Muscle of leg (tissue), 11 donors: Measurements from ENCODE around the gene SMIM13. TPM values are rescaled to one million over a fixed set of nuclear protein-coding genes. Genes with fewer than 3 reads are reported as not detected.

Experiments
- DNase-seq: peaks from one replicate; pipeline ENCODE4 v3.0.0; 2013
- H3K27ac ChIP-seq: one replicate; pipeline ENCODE4 v1.5.1; 2013; ENCODE audit warnings: mild to moderate bottlenecking, low read length, control low read depth
- H3K27me3 ChIP-seq: one replicate; pipeline ENCODE4 v1.6.1; 2013; ENCODE audit warnings: low read length; ENCODE audit not compliant: control insufficient read depth, insufficient read depth
- H3K36me3 ChIP-seq: one replicate; pipeline ENCODE4 v1.6.1; 2013; ENCODE audit warnings: low read length; ENCODE audit not compliant: control insufficient read depth, insufficient read depth
- H3K4me1 ChIP-seq: one replicate; pipeline ENCODE4 v1.6.1; 2013; ENCODE audit warnings: low read length; ENCODE audit not compliant: control insufficient read depth, insufficient read depth
- H3K4me3 ChIP-seq: one replicate; pipeline ENCODE4 v1.5.1; 2013; ENCODE audit warnings: low read length, control low read depth
- H3K9me3 ChIP-seq: replicated peaks from 2 replicates; pipeline ENCODE4 v1.6.1; 2013; ENCODE audit warnings: low read depth, low read length; ENCODE audit not compliant: control insufficient read depth
- WGBS: methylation state at CpG from one replicate; pipeline ENCODE4 v1.1.5; 2013; ENCODE audit warnings: missing lambda C conversion rate; ENCODE audit not compliant: insufficient coverage; 5-methylcytosine and 5-hydroxymethylcytosine counted together
- polyA plus RNA-seq, 8 donors: library from polyadenylated mRNA; unstranded; fragments of 120-200 nt; gene quantifications; one replicate each; pipeline versions ENCODE4 v1.2.1 to v1.2.3, GENCODE V29; 2013; ENCODE audit warnings: inconsistent platforms in 1 of 8, low replicate concordance in 1 of 8; ENCODE audit not compliant: insufficient read length in 8 of 8, insufficient read depth in 1 of 8
- total RNA-seq: library from RNA; stranded (reverse); fragments of 120-200 nt; gene quantifications from one replicate; pipeline ENCODE4 v1.2.4, GENCODE V29; 2013

Gene SMIM13
- total and polyA plus RNA-seq, 9 donors: 6.6 to 13.5 (median 9.3) TPM

- no peaks in the 10 kb centered on the region for H3K36me3 ChIP-seq
- H3K27ac ChIP-seq: no peak overlapping the region
- 83% methylated on average over 3 of the region's 4 CpGs for WGBS
- DNase-seq: no peak
- no peaks in the 10 kb centered on the region for H3K4me1 ChIP-seq
- no peaks in the 10 kb centered on the region for H3K9me3 ChIP-seq
- H3K27me3 ChIP-seq: no peaks in the 10 kb centered on the region
- H3K4me3 ChIP-seq: no peak overlapping the region
Measured at GRCh38 chr6:11146117-11146826, 52.6 kb downstream of the SMIM13 start.

GRCh38 chr6:11149551-11149950 is 55.9 kb downstream of the SMIM13 start:
- Histone ChIP-seq H3K9me3 (no peaks in the 10 kb centered on the region), H3K27ac (no peak overlapping the region), H3K4me1 (no peaks in the 10 kb centered on the region), H3K36me3 (no peaks in the 10 kb centered on the region), H3K4me3 (no peak overlapping the region), H3K27me3 (no peaks in the 10 kb centered on the region)
- 86% methylated on average over 1 of the region's 3 CpGs for WGBS
- no peak for DNase-seq

DNA sequence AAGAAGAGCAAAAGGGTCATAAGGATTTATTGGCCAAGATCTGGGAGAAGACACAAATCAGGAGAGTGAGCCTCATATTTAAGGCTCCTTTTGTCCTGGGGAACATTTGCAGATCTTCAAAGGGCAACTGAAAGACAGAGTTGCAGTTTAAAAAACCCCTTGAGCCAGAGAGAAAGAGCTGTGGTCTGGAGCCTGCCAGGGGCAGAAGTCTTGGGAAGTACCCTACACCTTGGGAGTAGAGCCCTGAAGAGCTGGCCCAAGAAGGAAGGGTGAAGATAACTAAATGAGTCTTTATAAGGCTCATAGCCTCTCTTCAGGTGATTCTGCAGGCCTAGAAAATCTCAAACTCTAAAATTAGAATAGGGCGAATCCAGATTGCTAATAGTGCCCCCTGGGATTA is 57.9 kb downstream of the SMIM13 start:
- Histone ChIP-seq H3K9me3 (no peaks in the 10 kb centered on the region), H3K36me3 (no peaks in the 10 kb centered on the region), H3K27ac (no peak overlapping the region), H3K4me1 (no peaks in the 10 kb centered on the region), H3K4me3 (no peak overlapping the region), H3K27me3 (no peaks in the 10 kb centered on the region)
- no CpG with 5 or more reads among the region's 1 CpG for WGBS
- DNase-seq: no peak

GRCh38 chr6:11152581-11152980 is 58.9 kb downstream of the SMIM13 start:
- H3K27ac ChIP-seq: no peak overlapping the region
- no peak for DNase-seq
- no peaks in the 10 kb centered on the region for H3K9me3 ChIP-seq
- H3K36me3 ChIP-seq: no peaks in the 10 kb centered on the region
- H3K27me3 ChIP-seq: no peaks in the 10 kb centered on the region
- H3K4me1 ChIP-seq: no peaks in the 10 kb centered on the region
- H3K4me3 ChIP-seq: no peak overlapping the region

- Histone ChIP-seq H3K27me3 (no peaks in the 10 kb centered on the region), H3K9me3 (no peaks in the 10 kb centered on the region), H3K4me3 (no peak overlapping the region), H3K36me3 (no peaks in the 10 kb centered on the region), H3K4me1 (no peaks in the 10 kb centered on the region), H3K27ac (no peak overlapping the region)
- DNase-seq: no peak
- 100% methylated on average over 1 of the region's 6 CpGs for WGBS
Measured at GRCh38 chr6:11153447-11153846, 59.8 kb downstream of the SMIM13 start.

DNA sequence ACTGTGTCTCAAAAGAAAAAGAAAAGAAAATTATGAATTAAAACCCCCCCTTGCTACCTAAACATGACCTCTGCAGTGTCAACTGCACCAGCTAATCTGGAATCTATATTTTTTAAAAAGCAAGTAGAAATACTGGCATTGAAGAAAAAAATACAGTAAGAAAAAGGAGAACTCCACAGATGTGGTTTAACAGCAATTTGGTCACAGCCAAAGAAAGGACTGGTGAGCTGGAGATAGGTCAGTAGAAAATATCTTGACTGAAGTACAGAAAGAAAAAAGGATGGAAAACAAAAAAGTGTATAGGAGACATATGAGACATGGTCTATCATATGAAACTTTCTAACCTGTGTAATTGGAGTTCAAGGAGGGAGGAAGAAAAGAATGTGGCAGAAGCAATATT is 62.0 kb downstream of the SMIM13 start:
- Histone ChIP-seq H3K4me3 (no peak overlapping the region), H3K27ac (no peak overlapping the region), H3K9me3 (no peaks in the 10 kb centered on the region), H3K27me3 (no peaks in the 10 kb centered on the region), H3K4me1 (no peaks in the 10 kb centered on the region), H3K36me3 (no peaks in the 10 kb centered on the region)
- no peak for DNase-seq

GRCh38 chr6:11160199-11160598 is 66.6 kb downstream of the SMIM13 start:
- Histone ChIP-seq H3K27me3 (no peaks in the 10 kb centered on the region), H3K9me3 (no peaks in the 10 kb centered on the region), H3K36me3 (no peaks in the 10 kb centered on the region), H3K4me3 (no peak overlapping the region), H3K4me1 (no peaks in the 10 kb centered on the region), H3K27ac (no peak overlapping the region)
- DNase-seq: no peak
- no CpG with 5 or more reads among the region's 1 CpG for WGBS

GRCh38 chr6:11161031-11161956 is 67.7 kb downstream of the SMIM13 start:
- Histone ChIP-seq H3K4me3 (no peak overlapping the region), H3K27me3 (no peaks in the 10 kb centered on the region), H3K36me3 (no peaks in the 10 kb centered on the region)

GRCh38 chr6:11162262-11162661 is 68.6 kb downstream of the SMIM13 start:
- DNase-seq: no peak
- no peak overlapping the region for H3K27ac ChIP-seq
- no peaks in the 10 kb centered on the region for H3K9me3 ChIP-seq
- no peaks in the 10 kb centered on the region for H3K27me3 ChIP-seq
- 96% methylated on average over 2 of the region's 3 CpGs for WGBS
- no peak overlapping the region for H3K4me3 ChIP-seq
- H3K4me1 ChIP-seq: no peaks in the 10 kb centered on the region
- H3K36me3 ChIP-seq: no peaks in the 10 kb centered on the region

More at GRCh38 chr6:11161031-11161956, 67.7 kb downstream of the SMIM13 start:
- Histone ChIP-seq H3K27ac (no peak overlapping the region), H3K4me1 (no peaks in the 10 kb centered on the region), H3K9me3 (no peaks in the 10 kb centered on the region)
- DNase-seq: no peak
- WGBS: 75% methylated on average over 7 of the region's 9 CpGs

DNA sequence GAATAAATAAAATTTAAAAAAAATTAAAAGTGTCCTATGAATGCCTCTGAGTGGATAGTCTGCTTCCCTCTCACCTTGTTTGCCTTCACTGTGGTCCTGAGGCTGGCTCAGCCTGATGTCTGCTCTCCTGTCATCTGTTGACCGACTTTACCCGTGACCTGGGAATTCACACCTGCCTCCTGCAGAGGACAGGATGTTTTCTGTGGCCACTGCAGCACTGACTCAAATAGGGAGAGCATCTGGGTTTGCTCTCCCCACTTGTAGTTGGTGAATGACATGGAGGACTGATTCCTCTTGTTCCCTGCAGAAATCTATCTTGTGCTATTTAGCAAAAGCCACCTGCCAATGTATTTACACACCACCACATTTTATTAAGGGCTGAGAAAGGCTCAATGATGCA is 70.3 kb downstream of the SMIM13 start:
- Histone ChIP-seq H3K4me3 (no peak overlapping the region), H3K27ac (no peak overlapping the region), H3K27me3 (no peaks in the 10 kb centered on the region), H3K9me3 (no peaks in the 10 kb centered on the region), H3K36me3 (no peaks in the 10 kb centered on the region), H3K4me1 (no peaks in the 10 kb centered on the region)
- no peak for DNase-seq
- 60% methylated on average over 1 of the region's 2 CpGs for WGBS
